DMS79 (cell line): ENCODE data around the gene MVK.

ENCODE experiments used
- DNase-seq: peaks from one replicate; lab custom pipeline; 2025; lab: John Stamatoyannopoulos, UW

MVK gene

DNA sequence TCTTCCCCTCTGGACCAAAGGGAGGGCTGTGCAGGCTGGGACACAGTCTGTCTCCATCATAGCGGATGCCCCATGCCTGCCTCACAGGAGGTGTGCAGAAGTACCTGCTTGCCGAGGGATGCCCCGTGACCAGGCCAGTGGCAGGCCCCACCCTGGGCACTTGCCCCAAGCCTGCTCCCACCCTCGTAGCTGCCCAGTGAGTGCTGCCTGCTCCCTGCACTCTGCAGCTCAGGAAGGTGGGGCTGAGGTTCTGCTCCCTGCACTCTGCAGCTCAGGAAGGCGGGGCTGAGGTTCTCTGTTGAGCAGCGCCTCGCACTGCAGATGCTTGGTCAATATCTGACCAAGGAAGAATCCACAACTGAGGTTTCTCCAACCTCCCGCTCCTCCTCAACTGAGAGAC is 7.2 kb upstream of the MVK start:
- no peak for DNase-seq

DNA sequence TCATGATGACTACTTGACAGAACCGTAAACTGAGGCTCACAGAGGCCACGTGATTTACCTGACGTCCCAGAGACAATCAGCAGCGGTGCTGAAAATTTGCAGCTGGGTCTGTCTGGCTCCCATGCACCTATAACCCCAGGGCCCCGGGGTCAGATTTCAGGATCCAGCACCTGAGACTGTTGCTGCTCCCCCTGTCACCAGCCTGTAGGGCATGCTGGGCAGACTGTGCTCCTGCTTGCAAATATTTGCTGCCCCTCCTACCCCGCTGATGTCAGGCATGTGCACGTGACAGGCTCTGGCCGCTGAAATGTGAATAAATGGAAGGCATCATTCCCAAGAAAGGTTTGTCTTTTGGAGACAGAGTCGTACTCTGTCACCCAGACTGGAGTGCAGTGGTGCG is 6.3 kb upstream of the MVK start:
- no peak for DNase-seq

- no peak for DNase-seq
These were observed 5.6 kb upstream of the MVK start for GRCh38 chr12:109567967-109568366.

DNA sequence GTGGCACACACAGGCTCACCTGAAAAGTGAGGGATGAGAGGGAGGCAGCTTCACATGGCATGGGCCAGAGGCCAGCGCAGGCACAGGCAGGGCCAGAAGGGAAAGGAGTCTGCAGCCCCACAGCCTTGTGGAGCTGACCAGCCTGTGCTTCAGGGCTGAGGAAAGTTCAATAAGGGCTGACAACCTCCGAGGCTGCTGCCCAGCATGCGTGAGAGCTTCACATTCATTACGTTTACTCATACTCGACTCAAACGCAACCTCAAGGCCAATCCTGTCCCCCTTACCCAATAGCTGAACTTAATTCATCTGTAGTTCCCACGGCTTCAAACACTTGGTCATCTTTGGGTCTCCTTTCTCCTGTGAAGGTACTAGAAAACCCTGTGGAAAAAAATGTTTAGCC is 5.1 kb upstream of the MVK start:
- DNase-seq, result no peak

GRCh38 chr12:109571773-109572505 is 1.7 kb upstream of the MVK start:
- DNase-seq, result no peak

DNA sequence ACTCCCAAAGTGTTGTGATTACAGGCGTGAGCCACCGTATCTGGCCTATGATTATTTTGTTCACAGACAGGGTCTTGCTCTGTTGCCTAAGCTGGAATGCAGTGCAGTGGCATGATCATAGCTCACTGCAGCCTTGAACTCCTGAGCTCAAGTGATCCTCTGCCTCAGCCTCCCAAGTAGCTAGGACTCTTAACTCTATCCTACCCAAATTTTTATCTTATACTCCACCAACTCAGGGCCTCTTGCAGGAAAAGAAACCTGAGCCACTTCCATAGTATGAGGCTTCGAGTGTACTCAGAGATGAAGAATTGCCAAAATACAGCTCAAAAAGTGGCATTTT is 1.1 kb upstream of the MVK start:
- no peak for DNase-seq

GRCh38 chr12:109573914-109574244 is 285 bp downstream of the MVK start:
- DNase-seq, result no peak

DNA sequence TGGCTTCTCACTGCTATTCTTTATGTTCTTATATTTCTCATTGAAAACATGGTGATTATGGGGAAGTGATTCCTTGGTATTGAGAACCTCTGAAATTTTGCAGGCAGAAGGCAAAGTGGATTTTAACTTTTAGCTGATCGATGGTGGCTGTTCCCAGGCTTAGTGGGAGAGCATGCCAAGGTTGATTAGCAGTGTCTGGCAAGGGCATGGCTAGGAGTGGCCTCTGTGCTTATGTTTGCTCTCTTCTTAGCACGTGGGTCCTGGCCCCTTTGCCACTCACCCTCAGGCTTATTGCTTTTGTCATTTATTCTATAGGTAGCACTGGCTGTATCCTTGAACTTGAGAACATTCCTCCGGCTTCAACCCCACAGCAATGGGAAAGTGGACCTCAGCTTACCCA is 2.1 kb downstream of the MVK start:
- DNase-seq, result no peak

DNA sequence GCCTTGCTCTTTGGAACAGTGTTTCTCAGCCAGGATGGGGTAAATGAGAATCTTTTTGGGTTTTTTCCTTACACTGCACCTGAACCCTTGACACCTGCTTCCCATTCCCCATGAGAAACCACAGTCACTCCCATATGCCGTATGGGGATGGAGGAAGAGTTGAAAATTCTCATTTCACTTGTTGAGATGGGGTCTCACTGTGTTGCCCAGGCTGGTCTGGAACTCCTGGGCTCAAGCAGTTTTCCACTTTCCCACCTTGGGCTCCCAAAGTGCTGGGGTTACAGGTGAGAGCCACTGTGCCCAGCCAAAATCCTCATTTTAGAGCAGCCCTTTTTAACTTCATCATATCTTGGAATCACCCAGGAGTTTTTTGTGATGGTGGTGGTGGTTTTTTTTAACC is 3.7 kb downstream of the MVK start:
- DNase-seq, result no peak

- DNase-seq, result no peak
These were observed 4.8 kb downstream of the MVK start for GRCh38 chr12:109578330-109578927.

DNA sequence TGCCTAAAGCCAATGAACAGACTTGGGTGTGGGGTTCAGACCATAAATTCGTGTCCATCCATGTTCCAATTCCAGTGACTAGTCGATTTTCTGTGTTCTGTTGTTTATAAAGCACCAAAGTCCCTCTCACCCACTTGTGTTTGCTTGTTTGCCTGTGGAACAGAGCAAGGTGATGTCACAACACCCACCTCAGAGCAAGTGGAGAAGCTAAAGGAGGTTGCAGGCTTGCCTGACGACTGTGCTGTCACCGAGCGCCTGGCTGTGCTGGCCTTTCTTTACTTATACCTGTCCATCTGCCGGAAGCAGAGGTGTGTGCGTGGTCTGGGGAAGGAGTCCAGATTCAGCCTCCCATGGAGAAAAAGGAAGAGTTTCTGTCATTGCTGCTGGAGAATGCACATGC is 6.0 kb downstream of the MVK start:
- DNase-seq, result no peak

DNA sequence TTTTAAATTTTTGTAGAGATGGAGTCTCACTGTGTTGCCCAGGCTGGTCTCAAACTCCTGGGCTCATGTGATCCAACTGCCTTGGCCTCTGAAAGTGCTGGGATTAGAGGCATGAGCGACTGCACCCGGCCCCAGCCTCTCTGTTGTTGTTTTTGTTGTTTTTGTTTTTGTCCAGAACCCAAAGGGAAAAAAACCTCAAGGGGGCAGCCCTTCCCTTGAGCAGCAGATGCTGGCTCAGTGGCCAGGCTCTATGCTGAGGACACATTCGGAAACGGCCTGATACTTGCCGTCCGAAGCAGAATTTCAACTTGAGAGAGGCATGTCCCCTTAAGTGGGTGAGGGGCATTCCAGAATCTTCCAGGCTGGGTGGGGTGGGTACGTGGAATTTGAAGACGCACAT is 6.7 kb downstream of the MVK start:
- no peak for DNase-seq

GRCh38 chr12:109580684-109581333 is 7.2 kb downstream of the MVK start:
- DNase-seq, result no peak

- DNase-seq, result no peak
These were observed 7.7 kb downstream of the MVK start for GRCh38 chr12:109581334-109581691.

GRCh38 chr12:109581856-109582255 is 8.3 kb downstream of the MVK start:
- DNase-seq, result no peak

- DNase-seq, result no peak
These were observed 9.0 kb downstream of the MVK start for GRCh38 chr12:109582636-109583035.

GRCh38 chr12:109583733-109584132 is 10.1 kb downstream of the MVK start:
- DNase-seq, result no peak

DNA sequence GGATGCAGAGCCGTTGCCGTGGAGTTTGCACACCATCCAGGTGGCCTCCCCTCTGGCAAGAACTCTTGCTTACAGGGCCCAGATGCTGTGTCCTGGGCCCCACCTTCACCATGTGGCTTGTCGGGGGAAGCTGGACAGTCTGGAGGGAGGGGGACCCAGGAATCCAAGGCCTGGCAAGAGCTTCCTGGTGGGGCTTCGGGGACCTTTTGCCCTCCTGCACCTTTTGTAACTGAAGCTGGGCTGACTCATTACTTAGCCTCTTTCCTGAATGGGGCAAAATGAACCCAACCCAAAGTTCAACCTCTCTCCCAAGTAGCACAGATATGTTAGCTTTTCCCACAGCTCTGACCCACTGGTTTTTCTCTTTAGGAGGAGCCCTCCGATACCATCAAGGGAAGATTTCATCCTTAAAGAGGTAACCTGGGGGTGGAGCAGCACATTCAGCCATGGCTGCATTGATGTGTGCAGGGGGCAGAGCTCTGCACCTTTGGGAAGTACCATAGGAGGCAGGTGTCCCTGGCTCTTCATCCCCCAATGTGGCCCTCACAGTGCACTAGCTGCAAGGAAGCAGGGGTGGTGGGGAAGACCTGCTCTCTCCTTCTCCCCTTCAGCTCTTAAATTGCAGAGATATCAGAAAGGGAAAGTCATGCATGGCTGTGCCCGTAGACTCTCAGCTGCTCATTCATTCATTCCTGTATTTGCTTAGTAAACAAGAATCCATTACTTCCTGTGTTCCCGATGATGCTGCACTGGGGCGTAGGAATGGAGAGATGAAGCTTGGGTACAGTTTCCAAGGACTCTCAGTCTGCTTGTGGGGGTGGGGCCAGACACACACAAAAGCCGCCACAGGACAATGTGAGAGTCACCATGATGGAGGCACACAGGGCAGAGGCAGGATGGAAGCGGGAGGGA is 13.0 kb downstream of the MVK start:
- no peak for DNase-seq

- no peak for DNase-seq
These were observed 14.3 kb downstream of the MVK start for GRCh38 chr12:109587921-109588320.

GRCh38 chr12:109588461-109589239 is 15.1 kb downstream of the MVK start:
- no peak for DNase-seq

- no peak for DNase-seq
These were observed 15.6 kb downstream of the MVK start for GRCh38 chr12:109589240-109589590.

GRCh38 chr12:109589691-109590245 is 16.2 kb downstream of the MVK start:
- DNase-seq, result no peak
